Kasumi-1 (cell line): ENCODE results near the gene TANGO6.

Source experiments
- DNase-seq, 2 experiments: peaks; one replicate each; lab custom pipeline; 2025; lab: John Stamatoyannopoulos, UW

The TANGO6 gene

GRCh38 chr16:68909099-68909733, 65.9 kb downstream of the TANGO6 start:
- no peak for DNase-seq

- no peak for DNase-seq
Observed at GRCh38 chr16:68910051-68910450, 66.7 kb downstream of the TANGO6 start.

DNA sequence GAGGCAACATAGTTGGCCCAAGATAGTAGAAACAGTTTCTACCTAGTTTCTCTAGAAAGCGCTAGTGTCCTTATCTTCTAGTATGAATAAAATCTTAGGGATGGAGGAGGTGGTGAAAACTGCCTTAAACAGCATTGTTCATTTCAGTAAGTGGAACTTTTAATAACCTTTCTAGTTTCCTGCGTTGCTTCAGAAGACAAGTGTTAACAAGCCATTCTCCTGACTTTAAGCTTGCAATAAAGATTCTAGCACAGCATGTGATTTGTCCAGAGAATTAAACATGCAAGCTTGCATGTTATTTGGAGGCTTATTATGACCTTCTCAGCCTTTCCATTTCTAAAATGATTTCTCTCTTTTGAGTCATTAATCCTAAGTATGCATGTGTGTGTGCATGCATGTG, 72.3 kb downstream of the TANGO6 start:
- DNase-seq: no peak

DNA sequence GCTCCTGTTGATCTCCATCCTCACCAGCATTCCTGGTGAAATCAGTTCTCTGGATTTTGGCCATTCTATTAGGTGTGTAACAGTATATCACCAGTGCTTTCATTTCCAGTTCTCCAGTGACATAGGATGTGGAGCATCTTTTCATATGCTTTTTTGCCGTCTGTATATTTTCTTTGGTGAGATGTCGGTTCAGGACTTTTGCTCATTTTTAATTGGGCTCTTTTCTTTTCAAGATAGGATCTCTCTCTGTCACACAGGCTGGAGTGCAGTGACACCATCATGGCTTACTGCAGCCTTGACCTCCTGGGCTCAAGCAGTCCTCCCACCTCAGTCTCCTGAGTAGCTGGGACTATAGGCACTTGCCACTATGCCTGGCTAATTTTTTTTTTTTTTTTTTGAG, 74.2 kb downstream of the TANGO6 start:
- DNase-seq: no peak

GRCh38 chr16:68920349-68920748, 77.0 kb downstream of the TANGO6 start:
- no peak for DNase-seq

DNA sequence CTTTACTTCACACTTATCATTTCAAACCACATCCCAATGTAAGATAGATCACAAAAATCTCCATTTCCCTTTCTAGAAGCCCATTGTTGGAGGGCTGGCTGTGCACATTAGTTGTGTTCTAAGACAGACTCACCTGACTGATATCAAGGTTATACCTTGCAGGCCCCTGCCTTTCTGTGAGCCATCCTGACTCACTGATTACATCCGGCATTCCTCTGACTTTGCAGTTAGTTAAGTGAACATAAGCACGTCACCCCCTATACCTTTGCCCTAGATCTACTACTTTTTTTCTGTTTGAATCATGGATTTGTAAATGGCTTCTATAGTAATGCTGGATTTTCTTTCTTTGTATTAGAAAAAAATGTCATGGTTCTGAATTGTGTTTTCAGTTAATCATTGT, 78.3 kb downstream of the TANGO6 start:
- no peak for DNase-seq

DNA sequence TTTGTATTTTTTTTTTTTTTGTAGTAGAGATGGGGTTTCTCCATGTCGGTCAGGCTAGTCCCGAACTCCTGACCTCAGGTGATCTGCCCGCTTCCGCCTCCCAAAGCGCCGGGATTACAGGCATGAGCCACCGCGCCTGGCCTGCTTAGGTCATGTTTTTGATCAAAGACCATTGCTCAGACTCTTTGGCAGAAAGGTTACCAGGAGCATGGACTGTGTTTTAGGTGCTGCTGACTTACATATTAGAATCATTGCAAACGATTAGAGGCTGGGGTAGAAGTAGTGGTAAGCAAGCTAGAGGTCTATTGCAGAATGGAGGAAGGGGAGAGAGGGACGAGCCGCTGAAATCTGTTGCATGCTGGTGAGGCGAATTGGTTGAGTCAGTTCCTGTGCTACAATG, 79.8 kb downstream of the TANGO6 start:
- no peak for DNase-seq

GRCh38 chr16:68927018-68927417, 83.7 kb downstream of the TANGO6 start:
- no peak for DNase-seq

- no peak for DNase-seq
Observed at GRCh38 chr16:68931196-68931595, 87.9 kb downstream of the TANGO6 start.

DNA sequence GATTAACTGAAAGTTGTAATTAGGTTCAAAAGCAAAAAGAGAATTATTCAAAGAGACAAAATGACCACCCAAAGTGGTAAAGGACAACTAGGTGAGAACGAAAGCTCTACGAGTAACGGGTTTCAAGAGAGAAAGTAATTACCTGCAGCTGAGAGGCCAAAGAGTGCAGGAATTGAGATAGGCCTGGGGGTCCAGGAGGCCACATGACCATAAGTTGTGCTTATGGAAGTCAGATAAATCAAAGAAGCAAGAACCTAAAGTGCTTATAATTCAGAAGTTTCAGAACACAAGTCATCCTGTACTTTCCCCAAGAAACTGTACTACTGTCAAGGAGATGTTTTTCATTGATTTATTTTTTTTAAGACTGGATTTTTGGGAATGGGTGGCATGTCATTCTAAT, 91.1 kb downstream of the TANGO6 start:
- DNase-seq: no peak

DNA sequence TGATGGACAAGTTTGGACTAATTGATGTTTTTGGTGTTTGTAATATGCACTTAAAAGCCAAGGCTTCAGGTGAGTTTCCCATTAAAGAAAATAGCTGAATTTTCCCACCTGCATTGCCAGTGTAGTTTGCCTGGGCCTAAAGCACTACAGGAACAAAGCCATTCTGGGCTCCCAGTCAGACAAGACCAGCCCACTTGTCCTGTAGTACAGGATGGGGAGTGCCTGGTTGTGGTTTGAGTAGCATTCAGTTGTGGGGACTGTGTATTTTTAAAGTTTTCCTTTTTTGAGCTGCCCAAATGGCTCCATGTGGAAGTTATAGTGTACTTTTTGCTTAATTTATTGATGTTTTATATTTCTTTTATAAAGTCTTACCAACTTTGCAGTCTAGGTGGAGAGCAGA, 91.7 kb downstream of the TANGO6 start:
- DNase-seq: peak; percentile 63 to 73

DNA sequence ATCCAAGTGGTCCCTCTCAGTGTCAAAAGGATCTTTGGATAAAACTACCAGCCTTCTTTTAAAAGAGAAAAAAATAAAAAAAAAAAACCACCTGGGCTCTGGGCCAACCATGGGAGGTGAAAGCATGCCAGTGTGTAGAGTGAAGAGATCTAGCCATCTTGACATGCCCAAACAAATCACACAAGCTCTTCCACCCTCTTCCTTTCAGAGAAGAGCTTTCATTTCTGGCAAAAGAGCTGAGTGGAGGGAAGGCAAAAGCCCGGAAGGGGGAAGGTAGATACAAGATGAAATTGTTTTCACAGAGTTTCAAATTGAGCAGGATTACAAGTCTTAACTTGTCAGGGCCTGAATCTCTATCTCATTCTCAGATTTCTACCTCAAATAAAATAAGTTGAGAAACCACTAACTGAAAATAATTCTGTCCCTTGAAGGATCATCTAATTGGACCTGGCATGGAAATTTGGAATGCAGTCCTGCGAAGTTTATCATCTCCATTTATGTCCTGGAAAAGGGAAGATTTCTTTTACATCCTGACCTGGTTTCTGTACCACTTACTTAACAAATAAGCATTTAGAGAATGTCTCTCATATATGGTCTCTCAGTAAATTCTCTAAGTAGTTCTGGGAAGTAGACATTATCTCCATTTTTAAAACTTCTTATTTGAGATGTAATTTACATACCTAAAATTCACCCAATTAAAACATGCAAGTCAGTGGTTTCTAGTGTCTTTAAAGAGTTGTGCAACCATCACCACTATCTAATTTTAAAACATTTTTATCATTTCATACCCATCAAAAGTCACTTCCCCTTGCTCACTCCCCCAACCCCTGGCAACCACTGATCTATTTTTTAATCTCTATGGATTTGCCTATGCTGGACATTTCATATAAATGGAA, 93.7 kb downstream of the TANGO6 start:
- peak in 1 of 2 experiments; percentile 14 for DNase-seq

DNA sequence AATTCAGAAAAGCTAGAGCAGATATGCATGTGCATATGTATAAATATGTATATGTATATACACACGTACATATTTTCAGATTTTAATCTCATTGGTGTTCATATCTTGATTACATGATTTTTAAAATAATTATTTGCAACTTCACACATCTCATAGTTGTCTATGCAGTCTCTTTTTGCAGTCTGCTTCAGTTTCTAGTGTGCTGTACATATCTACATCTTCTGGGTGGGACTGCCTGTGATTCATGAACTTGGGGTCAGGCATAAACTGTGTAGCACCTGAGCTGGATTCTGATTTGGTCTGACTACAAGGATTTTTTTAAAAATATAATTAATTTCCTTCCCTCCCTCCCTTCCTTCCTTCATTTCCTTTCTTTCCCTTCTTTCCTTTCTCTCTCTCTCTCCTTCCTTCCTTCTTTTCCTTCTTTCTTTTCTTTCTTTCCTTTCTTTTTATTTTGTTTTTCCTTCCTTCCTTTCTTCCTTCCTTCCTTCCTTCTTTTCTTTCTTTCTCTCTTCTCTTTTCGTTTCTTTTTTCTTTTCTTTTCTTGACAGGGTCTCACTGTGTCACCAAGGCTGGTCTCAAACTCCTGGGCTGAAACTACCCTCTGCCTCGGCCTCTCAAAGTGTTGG, 96.5 kb downstream of the TANGO6 start:
- no peak for DNase-seq

DNA sequence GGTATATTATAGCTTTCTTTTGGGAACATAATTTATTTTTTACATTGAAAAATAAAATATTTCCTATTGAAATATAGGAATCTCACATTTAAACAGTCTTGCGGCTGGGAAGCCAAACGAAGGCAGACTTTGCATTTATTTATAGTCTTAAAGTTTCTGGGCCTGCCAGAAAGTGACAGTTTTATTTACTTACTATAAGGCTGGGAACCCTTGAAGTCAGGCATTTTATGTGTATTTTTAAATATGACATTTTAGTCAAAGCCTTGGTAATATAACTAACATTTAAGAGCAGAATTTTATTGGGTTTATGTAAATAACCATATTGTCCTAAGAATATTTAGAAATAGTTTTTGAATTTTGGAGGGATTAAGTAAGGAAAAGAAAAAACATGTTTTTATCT, 97.5 kb downstream of the TANGO6 start:
- no peak for DNase-seq

DNA sequence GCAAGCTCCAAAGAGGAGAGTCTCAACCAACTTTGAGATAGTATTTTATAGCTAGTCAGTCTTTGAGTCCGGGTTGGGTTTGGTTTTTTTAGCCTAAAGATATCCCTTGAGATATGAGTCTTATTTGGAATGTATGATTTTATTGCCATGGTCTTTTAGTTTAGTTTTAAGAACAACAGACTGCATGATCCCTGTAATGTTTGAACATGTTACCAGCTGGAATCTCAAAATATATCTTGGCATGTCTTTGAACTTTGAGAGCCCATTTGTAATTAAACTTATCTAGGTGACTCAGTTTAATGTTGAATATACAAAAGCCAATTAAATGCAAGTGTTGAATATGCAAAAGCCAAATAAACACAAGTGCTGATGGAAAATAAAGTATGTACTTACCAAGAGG, 100.6 kb downstream of the TANGO6 start:
- DNase-seq: no peak

DNA sequence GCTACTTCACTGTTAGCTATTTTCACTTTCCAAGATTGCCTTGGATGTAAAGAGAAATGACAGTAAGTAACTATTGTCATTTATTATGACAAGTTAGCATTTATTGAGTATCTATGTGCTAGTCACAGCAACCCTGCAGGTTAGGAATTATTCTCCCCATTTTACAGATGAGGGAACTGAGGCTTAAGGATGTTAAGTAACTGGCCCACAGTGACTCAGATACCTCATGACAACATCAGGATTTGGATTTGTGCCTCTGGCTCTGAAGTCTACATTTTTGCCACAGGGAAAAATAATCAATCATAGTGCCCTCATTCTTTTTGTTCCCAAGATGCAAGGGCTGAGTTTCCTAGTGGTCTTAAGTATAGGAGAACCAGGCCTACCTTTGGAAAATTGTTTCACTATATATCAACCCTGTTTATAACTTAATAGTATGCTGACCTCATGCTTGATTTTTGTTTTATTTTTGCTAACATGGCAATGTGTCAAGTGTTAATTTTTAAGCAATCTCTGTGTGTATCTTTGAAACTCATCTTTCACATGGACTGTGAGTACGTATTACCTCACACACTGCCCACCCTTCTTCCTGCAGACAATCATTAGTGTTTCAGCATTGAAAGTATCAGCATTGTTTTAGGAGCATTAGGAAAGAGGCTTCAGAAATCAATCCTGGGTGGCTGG, 105.0 kb downstream of the TANGO6 start:
- DNase-seq: no peak

DNA sequence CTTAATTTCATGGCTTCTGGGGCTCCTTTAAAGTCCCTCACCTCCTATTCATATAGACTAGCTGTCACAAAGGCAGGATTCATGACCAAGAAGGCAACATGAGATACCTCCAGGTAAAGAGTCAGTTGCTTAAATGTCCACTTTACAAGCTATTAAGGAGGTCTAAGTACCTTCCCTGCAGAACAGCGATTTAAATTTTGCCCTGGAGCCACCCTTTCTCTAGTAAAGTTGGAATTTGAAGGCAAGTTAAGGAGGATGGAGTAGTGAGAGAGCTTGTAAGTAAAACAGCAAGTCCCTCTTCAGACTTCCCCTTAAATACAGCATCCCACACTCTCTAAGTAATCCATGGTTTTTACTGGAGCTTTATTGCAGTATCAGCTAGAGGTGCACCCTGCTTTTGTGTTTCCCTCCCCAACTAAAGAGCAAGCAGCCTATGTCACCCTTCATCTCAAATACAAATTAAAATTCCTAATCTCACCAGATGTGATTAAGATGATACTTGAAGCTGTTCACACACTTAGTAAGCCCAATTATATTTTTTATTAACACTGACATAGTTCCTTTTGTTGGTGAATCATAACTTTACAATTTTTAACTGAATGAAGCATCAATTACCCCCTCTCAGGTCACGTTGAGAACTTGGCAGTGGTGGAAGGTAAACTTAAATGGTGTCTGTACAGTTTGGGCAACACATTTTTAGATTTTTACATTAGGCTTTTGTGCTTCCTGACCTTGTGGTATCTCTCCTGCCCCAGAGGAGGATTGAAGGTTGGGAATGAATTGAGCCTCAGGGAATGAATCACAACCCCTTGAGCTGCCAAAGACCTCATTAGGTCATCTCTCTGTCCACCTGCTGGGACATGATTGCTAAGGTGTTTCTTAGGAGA, 108.9 kb downstream of the TANGO6 start:
- no peak for DNase-seq

- DNase-seq: no peak
Observed at GRCh38 chr16:68954911-68955635, 111.7 kb downstream of the TANGO6 start.

- DNase-seq: no peak
Observed at GRCh38 chr16:68960910-68961309, 117.6 kb downstream of the TANGO6 start.

DNA sequence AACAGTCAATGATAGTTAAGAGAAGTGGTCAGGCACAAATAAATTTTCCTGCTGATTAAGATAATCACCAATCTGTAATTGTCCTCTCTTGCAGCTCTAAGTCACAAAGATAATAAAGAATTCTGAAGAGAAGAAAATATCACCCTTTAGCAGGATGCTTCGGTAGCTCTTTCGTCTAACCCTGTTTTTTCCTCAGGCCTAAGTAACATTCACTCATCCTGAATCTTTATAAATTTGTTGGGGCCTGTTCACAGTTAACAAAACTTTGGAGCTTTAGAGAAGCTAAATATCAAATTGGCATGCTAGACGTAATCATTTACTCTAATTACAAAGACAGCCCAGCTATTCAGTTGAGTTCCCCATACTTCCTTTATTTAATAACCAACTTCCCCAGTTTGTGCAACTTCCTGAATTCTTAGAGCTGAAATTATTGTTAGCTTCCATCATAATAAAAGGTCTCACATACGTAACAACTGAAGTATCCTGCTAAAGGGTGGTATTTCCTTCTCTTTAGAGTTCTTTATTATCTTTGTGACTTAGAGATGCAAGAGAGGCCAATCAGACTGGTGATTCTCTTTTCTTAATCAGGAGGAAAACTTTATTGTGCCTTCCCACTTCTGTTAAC, 118.6 kb downstream of the TANGO6 start:
- peak; percentile 84 to 87 for DNase-seq
